ENCODE data around the gene KCNK13. TPM values are rescaled to one million over a fixed set of nuclear protein-coding genes. Genes with fewer than 3 reads are reported as not detected.

The KCNK13 gene
- total RNA-seq, 4 donors from 2014 or later = 0.09 to 0.19 (median 0.13) TPM

DNA sequence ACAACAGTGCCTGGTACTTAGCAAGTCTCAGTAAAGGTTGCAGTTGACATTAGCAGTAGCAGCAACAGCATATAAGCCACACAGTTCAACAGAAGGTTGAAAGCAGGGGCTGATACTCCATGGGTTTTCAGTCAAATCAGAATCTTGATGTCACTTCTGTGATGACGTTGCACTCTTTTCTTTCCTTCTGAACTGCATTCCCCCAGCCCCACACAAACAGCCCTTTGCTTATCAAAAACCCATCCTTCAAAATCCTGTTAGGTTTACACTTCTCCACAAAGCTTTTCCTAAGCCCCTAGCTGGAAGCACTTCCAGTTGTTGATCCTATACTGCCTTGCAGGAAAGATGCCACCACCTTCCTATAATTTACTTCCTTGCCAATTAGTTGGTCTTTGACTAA lies 34.0 kb upstream of the KCNK13 start:
- Histone ChIP-seq H3K4me1 (no peaks in the 10 kb centered on the region), H3K9me3 (no peaks in the 10 kb centered on the region), H3K4me3 (no peak overlapping the region), H3K27me3 (no peaks in the 10 kb centered on the region), H3K27ac (no peak overlapping the region), H3K36me3 (peaks cover 0 to 90% (median 3%) of the 10 kb centered on the region in 3 donors)
- 56 to 57% methylated on average over 1 of the region's 1 CpG for WGBS, 2 donors
- TF ChIP-seq, protein P1, sequence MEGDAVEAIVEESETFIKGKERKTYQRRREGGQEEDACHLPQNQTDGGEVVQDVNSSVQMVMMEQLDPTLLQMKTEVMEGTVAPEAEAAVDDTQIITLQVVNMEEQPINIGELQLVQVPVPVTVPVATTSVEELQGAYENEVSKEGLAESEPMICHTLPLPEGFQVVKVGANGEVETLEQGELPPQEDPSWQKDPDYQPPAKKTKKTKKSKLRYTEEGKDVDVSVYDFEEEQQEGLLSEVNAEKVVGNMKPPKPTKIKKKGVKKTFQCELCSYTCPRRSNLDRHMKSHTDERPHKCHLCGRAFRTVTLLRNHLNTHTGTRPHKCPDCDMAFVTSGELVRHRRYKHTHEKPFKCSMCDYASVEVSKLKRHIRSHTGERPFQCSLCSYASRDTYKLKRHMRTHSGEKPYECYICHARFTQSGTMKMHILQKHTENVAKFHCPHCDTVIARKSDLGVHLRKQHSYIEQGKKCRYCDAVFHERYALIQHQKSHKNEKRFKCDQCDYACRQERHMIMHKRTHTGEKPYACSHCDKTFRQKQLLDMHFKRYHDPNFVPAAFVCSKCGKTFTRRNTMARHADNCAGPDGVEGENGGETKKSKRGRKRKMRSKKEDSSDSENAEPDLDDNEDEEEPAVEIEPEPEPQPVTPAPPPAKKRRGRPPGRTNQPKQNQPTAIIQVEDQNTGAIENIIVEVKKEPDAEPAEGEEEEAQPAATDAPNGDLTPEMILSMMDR (IDR thresholded peaks at IDR 0.05) = no peak
- no peak for TF ChIP-seq POLR2A (IDR thresholded peaks at IDR 0.05)
- no peak for DNase-seq
- intact Hi-C loops (cut with DNase I) = no loop called here

DNA sequence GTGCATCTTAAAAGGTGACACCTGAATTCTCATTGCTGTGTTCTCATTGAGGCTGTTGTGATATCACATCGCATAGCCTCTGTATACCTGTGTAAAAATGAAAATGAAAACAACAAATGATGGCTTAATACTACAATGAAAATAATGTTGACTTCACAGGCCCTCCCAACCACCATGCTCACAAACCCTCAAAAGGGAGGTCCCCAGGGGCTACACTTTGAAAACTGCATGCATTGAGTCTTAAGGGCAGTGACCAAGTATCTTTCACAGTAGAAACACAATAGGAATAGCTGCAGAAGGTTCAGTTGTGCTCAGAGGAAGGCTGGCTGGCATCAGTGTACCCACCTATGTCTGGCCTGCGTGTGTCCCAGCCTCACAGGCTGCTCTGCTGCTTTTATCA lies 27.6 kb upstream of the KCNK13 start:
- WGBS, 2 donors = 82 to 98% methylated on average over 2 of the region's 2 CpGs
- no peaks in the 10 kb centered on the region for H3K9me3 ChIP-seq
- peaks cover 0 to 98% (median 6%) of the 10 kb centered on the region in 3 donors for H3K36me3 ChIP-seq
- no peaks in the 10 kb centered on the region for H3K4me1 ChIP-seq
- intact Hi-C loops (cut with DNase I) = no loop called here
- H3K27ac ChIP-seq = no peak overlapping the region
- no peak for DNase-seq
- TF ChIP-seq, protein P1 (IDR thresholded peaks at IDR 0.05) = no peak
- TF ChIP-seq POLR2A (IDR thresholded peaks at IDR 0.05) = no peak
- H3K4me3 ChIP-seq = no peak overlapping the region
- H3K27me3 ChIP-seq = no peaks in the 10 kb centered on the region

DNA sequence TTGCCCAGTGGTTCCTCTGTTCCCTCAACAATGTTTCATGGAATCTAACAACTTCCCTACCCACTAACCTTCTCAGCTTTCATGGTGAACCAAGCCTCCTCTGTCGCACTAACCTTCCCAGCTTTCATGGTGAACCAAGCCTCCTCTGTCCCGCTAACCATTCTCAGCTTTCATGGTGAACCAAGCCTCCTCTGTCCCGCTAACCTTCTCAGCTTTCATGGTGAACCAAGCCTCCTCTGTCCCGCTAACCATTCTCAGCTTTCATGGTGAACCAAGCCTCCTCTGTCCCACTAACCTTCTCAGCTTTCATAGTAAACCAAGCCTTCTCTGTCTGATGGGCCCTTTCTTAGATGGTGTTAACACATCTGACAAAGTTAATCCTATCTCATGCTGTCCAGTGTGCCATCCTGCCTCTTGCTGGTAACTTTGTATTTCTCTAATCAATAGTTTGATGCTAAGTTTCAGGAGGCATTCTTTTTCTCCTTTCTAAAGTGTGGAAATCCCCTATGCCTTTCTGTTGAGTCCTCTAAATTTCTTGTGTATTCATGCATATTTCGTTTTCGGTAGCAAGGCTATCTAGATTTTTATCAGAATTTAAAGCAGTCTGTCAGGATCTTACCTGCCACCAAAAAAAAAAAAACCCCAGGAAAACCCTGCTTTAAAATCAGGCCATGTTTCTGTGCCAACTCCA lies 26.8 kb upstream of the KCNK13 start:
- no peaks in the 10 kb centered on the region for H3K4me1 ChIP-seq
- intact Hi-C loops (cut with DNase I) = no loop called here
- H3K27me3 ChIP-seq = no peaks in the 10 kb centered on the region
- H3K4me3 ChIP-seq = no peak overlapping the region
- no peaks in the 10 kb centered on the region for H3K9me3 ChIP-seq
- no peak overlapping the region for H3K27ac ChIP-seq
- DNase-seq = no peak
- whole genome bisulfite sequencing, 2 donors = 89 to 93% methylated on average over 6 of the region's 6 CpGs
- peaks cover 0 to 98% (median 6%) of the 10 kb centered on the region in 3 donors for H3K36me3 ChIP-seq
- TF ChIP-seq, protein P1 (IDR thresholded peaks at IDR 0.05) = no peak
- TF ChIP-seq POLR2A (IDR thresholded peaks at IDR 0.05) = no peak

DNA sequence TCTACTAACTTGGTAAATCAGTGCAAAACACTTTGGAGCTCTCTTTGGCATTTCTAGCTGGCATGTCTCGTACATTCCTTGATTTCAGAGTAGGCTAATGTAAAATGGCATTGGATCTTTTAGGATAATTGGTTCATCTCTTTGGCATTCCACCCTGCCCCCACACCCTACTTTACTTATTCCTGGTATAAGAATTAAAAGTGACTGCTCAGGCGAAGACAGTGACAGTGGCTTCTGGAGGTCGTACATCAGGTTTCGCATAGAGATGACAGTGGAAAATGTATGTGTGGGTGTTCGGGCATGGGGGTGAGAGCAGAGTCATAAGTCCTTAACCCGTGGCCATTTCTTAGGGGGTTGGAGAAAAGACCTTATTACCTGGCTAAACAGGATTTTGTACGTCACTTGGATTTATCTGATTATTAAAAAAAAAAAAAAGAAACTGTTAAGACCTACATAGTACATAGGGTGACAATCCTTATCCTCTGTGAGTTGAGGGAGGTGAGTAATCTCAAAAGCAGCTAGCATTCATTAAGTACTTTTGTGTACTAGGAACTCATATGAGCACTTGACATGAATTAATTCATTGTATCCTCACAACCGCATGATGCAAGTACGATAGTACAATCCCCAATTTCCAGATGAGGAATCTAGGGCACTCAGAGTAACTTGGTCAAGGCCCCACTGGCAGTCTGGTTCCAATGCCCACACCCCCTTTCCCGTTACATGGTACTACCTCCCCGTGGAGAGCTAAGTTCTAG lies 22.4 kb upstream of the KCNK13 start:
- Histone ChIP-seq H3K27ac (no peak overlapping the region), H3K27me3 (no peaks in the 10 kb centered on the region), H3K9me3 (no peaks in the 10 kb centered on the region), H3K4me3 (no peak overlapping the region), H3K36me3 (peaks cover 0 to 84% (median 0%) of the 10 kb centered on the region in 3 donors), H3K4me1 (no peaks in the 10 kb centered on the region)
- DNase-seq = no peak
- 92 to 94% methylated on average over 10 to 11 of the region's 11 CpGs for WGBS, 2 donors
- intact Hi-C loops (cut with DNase I) = no loop called here
- TF ChIP-seq, protein P1 (IDR thresholded peaks at IDR 0.05) = no peak
- TF ChIP-seq POLR2A (IDR thresholded peaks at IDR 0.05) = no peak

DNA sequence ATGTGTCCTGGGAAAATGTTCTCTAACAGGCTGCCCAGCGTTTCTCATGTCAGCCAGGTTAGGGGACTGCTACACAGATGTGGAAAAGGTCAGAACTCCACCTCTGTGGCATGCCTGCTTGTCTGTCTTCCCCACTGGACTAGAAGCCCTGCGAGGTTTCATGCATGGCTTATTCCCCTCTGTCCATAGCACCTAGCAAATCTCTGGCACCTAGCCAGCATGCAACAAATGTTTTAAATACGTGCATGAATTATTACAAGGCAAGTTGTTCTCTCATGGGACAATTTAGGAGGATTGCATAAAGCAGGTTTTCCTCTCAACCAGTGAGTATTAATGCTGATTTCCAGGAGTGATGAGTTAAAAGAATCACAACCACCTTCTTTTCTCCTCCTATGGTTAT lies 21.4 kb upstream of the KCNK13 start:
- Histone ChIP-seq H3K27me3 (no peaks in the 10 kb centered on the region), H3K9me3 (no peaks in the 10 kb centered on the region), H3K36me3 (peaks cover 0 to 84% (median 0%) of the 10 kb centered on the region in 3 donors), H3K4me3 (no peak overlapping the region), H3K4me1 (no peaks in the 10 kb centered on the region), H3K27ac (no peak overlapping the region)
- WGBS, 2 donors = 90 to 92% methylated on average over 3 of the region's 3 CpGs
- TF ChIP-seq, protein P1 (IDR thresholded peaks at IDR 0.05) = no peak
- no peak for TF ChIP-seq POLR2A (IDR thresholded peaks at IDR 0.05)
- intact Hi-C loops (cut with DNase I) = no loop called here
- no peak for DNase-seq
